ENCODE results near the gene FRMD7.
"Not testable (repeated sequence)": the region's sequence is repeated elsewhere in the genome, so short reads cannot be mapped to it uniquely, and the experiment has no call there.

The FRMD7 gene

DNA sequence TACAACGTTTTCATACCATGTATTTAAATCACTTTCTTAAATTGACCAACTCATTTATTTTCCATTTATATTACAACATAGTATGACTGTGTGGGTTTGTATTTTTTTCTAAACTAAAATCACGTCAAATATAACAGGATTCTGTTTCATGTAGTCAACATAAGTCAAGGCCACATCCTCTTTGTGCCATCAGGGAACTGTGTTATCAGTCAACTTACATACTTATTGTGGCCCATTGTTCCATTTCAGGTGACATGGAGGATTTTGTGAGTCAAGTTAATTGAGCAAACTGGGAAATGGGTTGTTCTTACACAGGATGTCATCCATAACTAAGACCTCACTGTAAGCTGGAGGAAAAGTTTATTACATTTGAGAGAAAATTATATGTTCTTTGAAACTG lies 68.8 kb downstream of the FRMD7 start:
- TF ChIP-seq, protein P1, sequence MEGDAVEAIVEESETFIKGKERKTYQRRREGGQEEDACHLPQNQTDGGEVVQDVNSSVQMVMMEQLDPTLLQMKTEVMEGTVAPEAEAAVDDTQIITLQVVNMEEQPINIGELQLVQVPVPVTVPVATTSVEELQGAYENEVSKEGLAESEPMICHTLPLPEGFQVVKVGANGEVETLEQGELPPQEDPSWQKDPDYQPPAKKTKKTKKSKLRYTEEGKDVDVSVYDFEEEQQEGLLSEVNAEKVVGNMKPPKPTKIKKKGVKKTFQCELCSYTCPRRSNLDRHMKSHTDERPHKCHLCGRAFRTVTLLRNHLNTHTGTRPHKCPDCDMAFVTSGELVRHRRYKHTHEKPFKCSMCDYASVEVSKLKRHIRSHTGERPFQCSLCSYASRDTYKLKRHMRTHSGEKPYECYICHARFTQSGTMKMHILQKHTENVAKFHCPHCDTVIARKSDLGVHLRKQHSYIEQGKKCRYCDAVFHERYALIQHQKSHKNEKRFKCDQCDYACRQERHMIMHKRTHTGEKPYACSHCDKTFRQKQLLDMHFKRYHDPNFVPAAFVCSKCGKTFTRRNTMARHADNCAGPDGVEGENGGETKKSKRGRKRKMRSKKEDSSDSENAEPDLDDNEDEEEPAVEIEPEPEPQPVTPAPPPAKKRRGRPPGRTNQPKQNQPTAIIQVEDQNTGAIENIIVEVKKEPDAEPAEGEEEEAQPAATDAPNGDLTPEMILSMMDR (IDR thresholded peaks at IDR 0.05; ENCODE audit: borderline replicate concordance, insufficient read depth, low read depth, low read length): no peak
- no peak overlapping the region for H3K4me3 ChIP-seq (ENCODE audit: low read depth, low read length)

DNA sequence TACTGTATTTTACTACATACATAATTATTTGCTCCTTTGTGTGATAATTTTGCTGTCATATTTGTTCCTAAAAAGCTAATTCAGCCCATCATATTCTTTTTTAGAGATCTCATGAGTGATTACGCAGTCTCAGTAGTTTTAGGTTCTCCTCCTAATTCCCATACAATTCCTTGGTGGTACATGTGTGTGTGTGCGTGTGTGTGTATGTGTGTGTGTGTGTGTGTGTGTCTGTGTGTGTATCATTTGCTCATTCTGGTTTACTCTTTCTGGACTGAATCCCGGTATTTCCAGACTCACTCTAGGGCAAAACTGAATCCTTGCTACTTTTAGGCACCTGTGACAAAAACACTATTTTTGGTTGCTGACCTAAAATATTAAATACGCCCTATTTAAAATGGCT lies 69.8 kb downstream of the FRMD7 start:
- no peak overlapping the region for H3K4me3 ChIP-seq (ENCODE audit: low read depth, low read length)
- TF ChIP-seq, protein P1 (IDR thresholded peaks at IDR 0.05; ENCODE audit: borderline replicate concordance, insufficient read depth, low read depth, low read length): no peak

DNA sequence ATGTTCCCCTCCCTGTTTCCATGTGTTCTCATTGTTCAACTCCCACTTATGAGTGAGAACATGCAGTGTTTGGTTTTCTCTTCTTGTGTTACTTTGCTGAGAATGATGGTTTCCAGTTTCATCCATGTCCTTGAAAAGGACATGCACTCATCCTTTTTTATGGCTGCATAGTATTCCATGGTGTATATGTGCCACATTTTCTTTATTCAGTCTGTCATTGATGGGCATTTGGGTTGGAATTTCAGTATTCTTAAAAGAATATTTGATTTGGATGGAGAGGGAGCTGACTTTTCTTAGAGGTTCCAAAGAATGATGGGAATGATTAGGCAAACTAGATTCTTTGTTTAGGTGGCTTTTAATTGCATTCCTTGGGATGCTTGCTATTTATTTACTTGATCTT lies 76.0 kb downstream of the FRMD7 start:
- not testable (repeated sequence) for H3K4me3 ChIP-seq (ENCODE audit: low read depth, low read length)

- H3K4me3 ChIP-seq (ENCODE audit: low read depth, low read length): no peak overlapping the region
- TF ChIP-seq, protein P1 (IDR thresholded peaks at IDR 0.05; ENCODE audit: borderline replicate concordance, insufficient read depth, low read depth, low read length): no peak
Observed at GRCh38 chrX:132046533-132046932, 81.3 kb downstream of the FRMD7 start.

GRCh38 chrX:132045456-132045855 lies 82.4 kb downstream of the FRMD7 start:
- TF ChIP-seq, protein P1 (IDR thresholded peaks at IDR 0.05; ENCODE audit: borderline replicate concordance, insufficient read depth, low read depth, low read length): no peak
- no peak overlapping the region for H3K4me3 ChIP-seq (ENCODE audit: low read depth, low read length)

DNA sequence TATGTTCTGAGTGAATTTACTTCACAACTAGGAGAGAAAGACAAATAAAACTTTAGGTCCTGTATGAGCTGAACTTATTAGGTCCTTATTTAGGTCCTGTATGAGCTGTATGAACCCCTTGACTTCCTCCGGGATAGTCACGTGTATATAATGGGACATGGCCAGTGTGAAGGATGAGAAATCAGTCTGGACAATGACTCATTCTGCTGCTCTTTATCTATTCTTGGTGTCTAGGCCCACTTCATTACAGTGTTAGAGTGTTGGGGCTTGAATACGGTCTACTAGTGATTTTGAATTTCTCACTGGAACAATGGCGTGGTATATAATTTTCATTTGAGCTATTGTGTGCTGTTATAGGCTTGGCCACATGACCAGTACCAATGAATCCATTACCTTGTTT lies 82.9 kb downstream of the FRMD7 start:
- H3K4me3 ChIP-seq (ENCODE audit: low read depth, low read length): no peak overlapping the region
- TF ChIP-seq, protein P1 (IDR thresholded peaks at IDR 0.05; ENCODE audit: borderline replicate concordance, insufficient read depth, low read depth, low read length): no peak

GRCh38 chrX:132043977-132044376 lies 83.8 kb downstream of the FRMD7 start:
- no peak overlapping the region for H3K4me3 ChIP-seq (ENCODE audit: low read depth, low read length)
- TF ChIP-seq, protein P1 (IDR thresholded peaks at IDR 0.05; ENCODE audit: borderline replicate concordance, insufficient read depth, low read depth, low read length): no peak

DNA sequence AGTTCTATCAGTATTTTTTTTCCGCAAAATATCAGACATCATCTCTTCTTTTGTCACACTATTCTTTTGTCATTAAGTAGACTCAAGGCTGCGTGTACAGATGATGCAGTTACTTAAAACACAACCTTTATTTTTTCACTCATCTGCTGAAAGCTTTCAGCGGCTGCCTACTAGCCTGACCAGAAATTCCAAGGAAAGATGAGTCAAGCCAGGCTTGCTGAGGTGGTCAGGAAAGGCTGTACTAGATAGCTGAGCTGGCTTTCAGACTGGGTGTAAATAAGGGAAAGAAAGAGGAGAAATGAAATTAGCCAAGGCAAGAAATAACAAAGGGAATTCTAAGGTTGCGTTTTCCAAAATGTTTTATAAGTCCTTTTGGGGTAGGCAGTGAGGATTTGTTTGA lies 86.8 kb downstream of the FRMD7 start:
- no peak overlapping the region for H3K4me3 ChIP-seq (ENCODE audit: low read depth, low read length)
- TF ChIP-seq, protein P1 (IDR thresholded peaks at IDR 0.05; ENCODE audit: borderline replicate concordance, insufficient read depth, low read depth, low read length): no peak

Data from GM12875 (cell line).